GM18907 (cell line): ENCODE measurements around the gene TJP3.

Experiments
- ATAC-seq: cut with Tn5 transposase; IDR thresholded peaks from one replicate; pipeline ENCODE4 v1.9.1; 2021; ENCODE audit warnings: mild to moderate bottlenecking, moderate library complexity; ENCODE audit not compliant: unreplicated experiment

Gene TJP3

DNA sequence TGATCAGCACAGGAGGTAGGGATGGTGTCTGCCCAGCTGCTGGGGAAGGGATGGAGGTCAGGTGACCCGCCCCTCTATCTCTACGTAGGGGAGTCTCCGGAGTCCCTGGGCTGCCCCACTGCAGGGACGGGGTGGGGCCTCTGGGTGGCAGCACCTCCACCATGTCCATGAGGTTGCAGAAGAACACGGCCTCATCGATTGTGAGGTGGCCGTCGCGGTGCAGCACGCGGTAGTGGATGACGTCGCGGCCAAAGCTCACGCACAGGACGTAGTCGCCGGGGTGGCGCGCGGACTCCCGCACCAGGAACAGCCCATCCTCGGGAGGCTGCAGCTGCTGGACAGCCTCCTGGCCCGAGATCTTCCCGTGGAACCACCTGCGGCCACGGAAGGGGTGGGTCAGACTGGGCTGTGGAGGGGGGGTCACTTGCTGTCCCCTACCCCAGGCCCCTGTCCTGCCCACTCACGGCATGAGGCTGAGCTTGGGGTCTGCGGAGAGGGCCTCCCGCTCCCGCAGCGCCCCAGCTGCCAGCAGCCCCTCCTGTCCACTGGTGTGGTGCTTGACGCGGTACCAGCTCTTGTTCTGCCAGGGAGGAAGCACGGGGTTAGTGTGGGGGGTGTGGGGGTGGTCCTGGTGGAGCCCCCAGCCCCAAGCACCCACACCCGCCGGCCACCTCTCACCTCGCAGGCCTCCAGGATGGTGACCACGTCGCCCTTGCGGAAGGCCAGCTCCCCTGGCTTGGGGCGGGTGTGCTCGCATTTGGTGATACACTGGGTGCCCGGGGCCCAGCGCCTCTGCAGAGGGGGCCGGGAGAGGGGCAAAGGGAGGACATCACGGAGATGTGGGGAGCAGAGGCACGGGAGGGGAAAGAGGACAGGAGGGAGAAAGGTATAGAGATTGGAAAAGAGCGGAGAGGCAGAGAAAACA, 75.7 kb downstream of the TJP3 start:
- ATAC-seq = no peak

DNA sequence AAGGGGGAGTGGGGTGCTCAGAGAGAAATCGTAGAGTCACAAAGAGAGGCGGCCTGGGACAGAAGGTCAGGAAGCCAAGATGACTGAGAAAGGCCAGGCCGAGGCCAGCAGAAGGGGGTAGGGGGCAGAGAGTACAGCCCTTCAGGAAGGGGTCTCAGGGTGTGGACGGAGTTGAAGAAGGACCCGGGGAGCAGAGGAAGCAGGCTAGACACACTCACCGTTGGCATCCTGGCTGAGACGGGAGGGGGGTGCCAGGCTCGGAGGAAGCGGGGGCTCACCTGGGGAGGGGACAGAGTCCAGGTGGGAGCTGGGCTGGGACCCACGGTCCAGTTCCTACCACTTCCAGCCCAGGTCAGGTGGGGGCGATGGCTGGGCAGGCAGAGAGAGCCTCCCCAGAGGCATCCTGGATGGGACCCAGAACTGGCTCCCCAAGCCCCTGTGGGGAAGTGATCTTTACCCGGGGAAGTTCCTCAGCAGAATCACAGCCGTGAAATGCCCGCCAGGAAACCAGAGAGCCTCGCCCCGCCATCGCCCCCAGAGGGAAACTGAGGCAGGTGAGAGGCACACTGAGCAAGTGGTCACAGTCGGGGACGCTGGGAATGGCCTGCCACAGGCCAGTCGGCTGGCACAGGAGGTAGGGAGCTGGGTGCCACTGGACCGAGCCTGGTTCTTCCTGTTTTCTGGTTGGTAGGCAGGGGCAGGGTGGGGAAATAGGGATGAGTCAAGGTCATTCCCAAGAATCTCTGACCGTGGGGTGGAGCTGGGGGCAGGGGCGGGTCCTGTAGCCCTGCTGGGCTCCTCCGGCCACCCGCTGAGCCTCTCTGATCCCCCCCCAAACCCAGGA, 76.6 kb downstream of the TJP3 start:
- no peak for ATAC-seq

GRCh38 chr19:3785451-3785937, 77.3 kb downstream of the TJP3 start:
- no peak for ATAC-seq

GRCh38 chr19:3785938-3786824, 78.0 kb downstream of the TJP3 start, which contains the start of gene MATK:
Gene MATK, minus strand, starts transcription at chr19:3786381. Its CDS starts 1,246 bp downstream, at chr19:3785135.
- no peak for ATAC-seq

- no peak for ATAC-seq
Observed at GRCh38 chr19:3788996-3789778, 81.0 kb downstream of the TJP3 start.

GRCh38 chr19:3790209-3790734, 82.1 kb downstream of the TJP3 start:
- no peak for ATAC-seq

GRCh38 chr19:3790941-3791340, 82.8 kb downstream of the TJP3 start:
- ATAC-seq = no peak

- no peak for ATAC-seq
Observed at GRCh38 chr19:3792114-3792513, 83.9 kb downstream of the TJP3 start.

- ATAC-seq = no peak
Observed at GRCh38 chr19:3793799-3794198, 85.6 kb downstream of the TJP3 start.

GRCh38 chr19:3796358-3796757, 88.2 kb downstream of the TJP3 start:
- no peak for ATAC-seq

DNA sequence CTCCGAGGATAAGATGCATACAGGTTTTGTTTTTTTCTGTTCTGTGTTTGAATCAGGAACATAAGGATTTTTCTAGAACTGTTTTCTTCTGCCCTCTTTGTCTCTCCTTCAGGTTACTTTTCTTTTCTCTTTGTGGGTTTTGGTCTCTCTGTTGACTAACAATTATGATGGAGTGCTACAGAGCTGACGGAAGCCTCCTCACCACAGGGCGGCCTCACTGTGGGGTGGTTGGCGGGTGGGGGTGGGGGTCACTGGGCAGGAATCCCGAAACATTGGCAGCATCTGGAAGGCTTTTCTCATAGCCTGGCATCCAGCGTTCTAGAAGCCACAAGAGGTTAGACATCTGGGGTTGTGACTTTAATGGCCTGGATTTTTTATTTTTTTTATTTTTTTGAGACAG, 90.0 kb downstream of the TJP3 start:
- no peak for ATAC-seq
